ENCODE measurements around the gene COL17A1. TPM values are rescaled to one million over a fixed set of nuclear protein-coding genes. Genes with fewer than 3 reads are reported as not detected.

COL17A1 gene
- total RNA-seq, 1 experiment from 2014 or later: 0.26 TPM

DNA sequence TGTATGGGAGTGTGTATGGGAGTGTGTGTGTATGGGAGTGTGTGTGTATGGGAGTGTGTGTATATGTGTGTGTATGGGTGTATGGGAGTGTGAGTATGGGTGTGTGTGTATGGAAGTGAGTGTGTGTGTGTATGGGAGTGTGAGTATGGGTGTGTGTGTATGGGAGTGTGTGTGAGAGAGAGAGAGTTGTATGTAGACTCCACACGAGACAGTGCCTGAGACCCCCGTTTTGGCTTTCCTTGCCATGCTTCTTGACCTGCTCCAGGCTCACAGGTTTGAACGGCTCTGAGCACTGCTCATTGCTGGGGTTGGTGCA is 49.7 kb downstream of the COL17A1 start:
- H3K4me3 ChIP-seq (ENCODE audit: low read depth in 2 of 2, low read length in 2 of 2): no peak overlapping the region
- BruUV-seq (replicated peaks): no TSS peak
- TF ChIP-seq, protein P1, sequence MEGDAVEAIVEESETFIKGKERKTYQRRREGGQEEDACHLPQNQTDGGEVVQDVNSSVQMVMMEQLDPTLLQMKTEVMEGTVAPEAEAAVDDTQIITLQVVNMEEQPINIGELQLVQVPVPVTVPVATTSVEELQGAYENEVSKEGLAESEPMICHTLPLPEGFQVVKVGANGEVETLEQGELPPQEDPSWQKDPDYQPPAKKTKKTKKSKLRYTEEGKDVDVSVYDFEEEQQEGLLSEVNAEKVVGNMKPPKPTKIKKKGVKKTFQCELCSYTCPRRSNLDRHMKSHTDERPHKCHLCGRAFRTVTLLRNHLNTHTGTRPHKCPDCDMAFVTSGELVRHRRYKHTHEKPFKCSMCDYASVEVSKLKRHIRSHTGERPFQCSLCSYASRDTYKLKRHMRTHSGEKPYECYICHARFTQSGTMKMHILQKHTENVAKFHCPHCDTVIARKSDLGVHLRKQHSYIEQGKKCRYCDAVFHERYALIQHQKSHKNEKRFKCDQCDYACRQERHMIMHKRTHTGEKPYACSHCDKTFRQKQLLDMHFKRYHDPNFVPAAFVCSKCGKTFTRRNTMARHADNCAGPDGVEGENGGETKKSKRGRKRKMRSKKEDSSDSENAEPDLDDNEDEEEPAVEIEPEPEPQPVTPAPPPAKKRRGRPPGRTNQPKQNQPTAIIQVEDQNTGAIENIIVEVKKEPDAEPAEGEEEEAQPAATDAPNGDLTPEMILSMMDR (IDR thresholded peaks at IDR 0.05): no peak
- no peak for TF ChIP-seq SIN3A (IDR thresholded peaks at IDR 0.05; ENCODE audit: borderline replicate concordance, insufficient read depth, low read depth, low read length)
- TF ChIP-seq POLR2AphosphoS5 (IDR thresholded peaks at IDR 0.05; ENCODE audit: low read depth, low read length): no peak
- TF ChIP-seq TCF7L2 (IDR thresholded peaks at IDR 0.05; ENCODE audit: low read depth, low read length): no peak
- TF ChIP-seq, protein P2, sequence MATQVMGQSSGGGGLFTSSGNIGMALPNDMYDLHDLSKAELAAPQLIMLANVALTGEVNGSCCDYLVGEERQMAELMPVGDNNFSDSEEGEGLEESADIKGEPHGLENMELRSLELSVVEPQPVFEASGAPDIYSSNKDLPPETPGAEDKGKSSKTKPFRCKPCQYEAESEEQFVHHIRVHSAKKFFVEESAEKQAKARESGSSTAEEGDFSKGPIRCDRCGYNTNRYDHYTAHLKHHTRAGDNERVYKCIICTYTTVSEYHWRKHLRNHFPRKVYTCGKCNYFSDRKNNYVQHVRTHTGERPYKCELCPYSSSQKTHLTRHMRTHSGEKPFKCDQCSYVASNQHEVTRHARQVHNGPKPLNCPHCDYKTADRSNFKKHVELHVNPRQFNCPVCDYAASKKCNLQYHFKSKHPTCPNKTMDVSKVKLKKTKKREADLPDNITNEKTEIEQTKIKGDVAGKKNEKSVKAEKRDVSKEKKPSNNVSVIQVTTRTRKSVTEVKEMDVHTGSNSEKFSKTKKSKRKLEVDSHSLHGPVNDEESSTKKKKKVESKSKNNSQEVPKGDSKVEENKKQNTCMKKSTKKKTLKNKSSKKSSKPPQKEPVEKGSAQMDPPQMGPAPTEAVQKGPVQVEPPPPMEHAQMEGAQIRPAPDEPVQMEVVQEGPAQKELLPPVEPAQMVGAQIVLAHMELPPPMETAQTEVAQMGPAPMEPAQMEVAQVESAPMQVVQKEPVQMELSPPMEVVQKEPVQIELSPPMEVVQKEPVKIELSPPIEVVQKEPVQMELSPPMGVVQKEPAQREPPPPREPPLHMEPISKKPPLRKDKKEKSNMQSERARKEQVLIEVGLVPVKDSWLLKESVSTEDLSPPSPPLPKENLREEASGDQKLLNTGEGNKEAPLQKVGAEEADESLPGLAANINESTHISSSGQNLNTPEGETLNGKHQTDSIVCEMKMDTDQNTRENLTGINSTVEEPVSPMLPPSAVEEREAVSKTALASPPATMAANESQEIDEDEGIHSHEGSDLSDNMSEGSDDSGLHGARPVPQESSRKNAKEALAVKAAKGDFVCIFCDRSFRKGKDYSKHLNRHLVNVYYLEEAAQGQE (IDR thresholded peaks at IDR 0.05; ENCODE audit: insufficient read depth in 1 of 2, low read depth in 2 of 2, low read length in 1 of 2): no peak
- in situ Hi-C loops (cut with HindIII; ENCODE audit: low pct_unique_long_range_greater_than_20kb, low sequenced_read_pairs): no loop called here
- no peaks in the 10 kb centered on the region for H3K4me1 ChIP-seq (ENCODE audit: control insufficient read depth, insufficient read depth, low read length)
- no peaks in the 10 kb centered on the region for H3K9me3 ChIP-seq (ENCODE audit: control insufficient read depth, insufficient read depth, low read depth, low read length)
- intact Hi-C loops (cut with micrococcal nuclease; ENCODE audit: unreplicated experiment): no loop called here
- no peak overlapping the region for H3K27ac ChIP-seq (ENCODE audit: low read length)
- H3K27me3 ChIP-seq (ENCODE audit: control insufficient read depth, insufficient read depth, low read length): no peaks in the 10 kb centered on the region
- ChIA-PET POLR2A (interaction anchor here (0.6 kb wide), 1 partner anchor 247 kb away, joined by 3 read pairs; no protein-coding TSS in a partner anchor), CTCF (no interaction called here)
- ATAC-seq: no peak
- no peak for DNase-seq (ENCODE audit: low read depth, low spot score)
- H3K36me3 ChIP-seq (ENCODE audit: control insufficient read depth, insufficient read depth, low read length): no peaks in the 10 kb centered on the region

DNA sequence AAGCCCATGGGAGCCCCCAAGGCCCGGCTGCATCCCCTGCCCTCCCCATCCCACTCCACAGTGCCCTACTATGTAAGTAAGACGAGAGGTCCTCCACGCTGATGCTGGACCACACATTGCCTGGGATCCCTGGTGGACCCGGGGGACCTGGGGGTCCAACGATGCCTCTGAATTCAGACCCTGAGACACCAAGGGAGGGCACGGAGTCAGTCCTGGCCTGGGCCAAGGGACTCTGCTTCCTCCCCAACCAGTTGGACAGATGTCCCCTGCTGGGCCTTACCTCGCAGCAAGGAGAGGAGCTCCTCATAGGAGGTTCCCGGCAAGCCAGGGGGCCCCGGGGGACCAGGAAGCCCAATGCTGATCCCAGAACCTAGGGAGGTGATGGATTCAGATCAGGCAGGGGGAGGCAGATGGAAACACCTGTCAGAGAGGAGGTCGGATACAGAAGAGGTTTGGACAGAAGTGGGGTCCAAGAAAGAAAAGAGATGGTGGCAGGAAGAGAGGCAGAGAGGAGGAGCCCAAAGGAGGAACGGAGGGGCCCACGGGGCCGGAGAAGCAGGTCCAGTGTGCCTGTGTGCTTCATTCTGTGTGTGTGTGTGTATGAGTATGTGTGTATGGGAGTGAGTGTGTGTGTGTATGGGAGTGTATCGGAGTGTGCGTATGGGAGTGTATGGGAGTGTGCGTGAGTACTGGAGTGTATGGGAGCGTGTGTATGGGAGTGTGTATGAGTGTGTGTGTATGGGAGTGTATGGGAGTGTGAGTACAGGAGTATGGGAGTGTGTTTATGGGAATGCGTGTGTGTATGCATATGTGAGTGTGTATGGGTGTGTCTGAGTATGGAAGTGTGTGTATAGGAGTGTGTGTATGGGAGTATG is 50.2 kb downstream of the COL17A1 start:
- CTCF ChIA-PET: no interaction called here
- no peaks in the 10 kb centered on the region for H3K9me3 ChIP-seq (ENCODE audit: control insufficient read depth, insufficient read depth, low read depth, low read length)
- in situ Hi-C loops (cut with HindIII; ENCODE audit: low pct_unique_long_range_greater_than_20kb, low sequenced_read_pairs): no loop called here
- H3K27ac ChIP-seq (ENCODE audit: low read length): no peak overlapping the region
- no peak overlapping the region for H3K4me3 ChIP-seq (ENCODE audit: low read depth in 2 of 2, low read length in 2 of 2)
- no peaks in the 10 kb centered on the region for H3K4me1 ChIP-seq (ENCODE audit: control insufficient read depth, insufficient read depth, low read length)
- no TSS peak for BruUV-seq (replicated peaks)
- peak; percentile 7; the same call in 1 of the 2 replicates for ATAC-seq
- H3K36me3 ChIP-seq (ENCODE audit: control insufficient read depth, insufficient read depth, low read length): no peaks in the 10 kb centered on the region
- TF ChIP-seq TCF7L2 (IDR thresholded peaks at IDR 0.05; ENCODE audit: low read depth, low read length) (no peak), POLR2AphosphoS5 (IDR thresholded peaks at IDR 0.05; ENCODE audit: low read depth, low read length) (no peak), SIN3A (IDR thresholded peaks at IDR 0.05; ENCODE audit: borderline replicate concordance, insufficient read depth, low read depth, low read length) (no peak)
- TF ChIP-seq, protein P2 (IDR thresholded peaks at IDR 0.05; ENCODE audit: insufficient read depth in 1 of 2, low read depth in 2 of 2, low read length in 1 of 2): no peak
- TF ChIP-seq, protein P1 (IDR thresholded peaks at IDR 0.05): no peak
- no peaks in the 10 kb centered on the region for H3K27me3 ChIP-seq (ENCODE audit: control insufficient read depth, insufficient read depth, low read length)
- POLR2A ChIA-PET: interaction anchor here (0.6 kb wide), 1 partner anchor 246 kb away, joined by 3 read pairs; no protein-coding TSS in a partner anchor
- DNase-seq (ENCODE audit: low read depth, low spot score): no peak
- intact Hi-C loops (cut with micrococcal nuclease; ENCODE audit: unreplicated experiment): no loop called here

All from Panc1 (cell line).